K562 (cell line): ENCODE results near the gene CHIC2. TPM values are rescaled to one million over a fixed set of nuclear protein-coding genes. Genes with fewer than 3 reads are reported as not detected.

ENCODE experiments used
- ATAC-seq: fragments of 200-7000 bp; cut with Tn5 transposase; 3 replicates; pipeline ENCODE4 v1.9.1; 2020; ENCODE audit warnings: moderate library complexity
- BruUV-seq: library from RNA; stranded (reverse); fragments of 400-500 nt; replicated peaks from 2 replicates; lab custom pipeline; 2021; lab: Mats Ljungman, UMichigan
- CTCF ChIA-PET: fragments of 300-600 bp; formaldehyde crosslinking; extraction: SDS; loops from one replicate; lab custom pipeline; 2021; ENCODE audit warnings: low intra/inter-chr PET ratio; lab: Yijun Ruan, JAX
- POLR2A ChIA-PET: fragments of 300-600, 350-650 bp; sonication (Branson Sonifier 250); formaldehyde crosslinking; extraction: SDS; loops from one replicate; lab custom pipeline; 2021; ENCODE audit warnings: antibody characterized with exemption, inconsistent platforms; lab: Yijun Ruan, JAX
- DNase-seq, 4 experiments: peaks; one replicate each; pipeline versions ENCODE4 v3.0.0 to v3.0.0-alpha.2; 2011 to 2018; ENCODE audit warnings: low spot score in 3 of 4, mixed read lengths in 3 of 4; ENCODE audit errors: extremely low read depth in 1 of 4
- FAIRE-seq: peaks from 2 replicates; lab custom pipeline; 2011; peaks lifted over from hg19 to GRCh38; lab: Jason Lieb, UNC
- H2AFZ ChIP-seq: 2 replicates; pipeline ENCODE4 v1.6.0; 2011; ENCODE audit warnings: low read depth, low read length, control low read depth, inconsistent platforms
- H3K27ac ChIP-seq: fragments of 200-600 bp; 3 replicates; pipeline ENCODE4 v1.8.0; 2011; ENCODE audit warnings: low read depth, mild to moderate bottlenecking, control low read depth, inconsistent platforms, low read length, moderate library complexity, mixed read lengths; ENCODE audit errors: extremely low read depth
- H3K27me3 ChIP-seq, 2 experiments: fragments of 300-600 bp in 1 of 2; 2 replicates in 1 of 2; 3 replicates in 1 of 2; pipeline versions ENCODE4 v1.6.0 to v1.8.0; 2011; ENCODE audit warnings: inconsistent platforms in 2 of 2, low read length in 2 of 2, mild to moderate bottlenecking in 1 of 2, mixed read lengths in 1 of 2, moderate library complexity in 1 of 2; ENCODE audit not compliant: control insufficient read depth in 2 of 2, insufficient read depth in 2 of 2
- H3K36me3 ChIP-seq: fragments of 300-600 bp; 3 replicates; pipeline ENCODE4 v1.8.0; 2011; ENCODE audit warnings: mild to moderate bottlenecking, low read length, inconsistent platforms; ENCODE audit not compliant: control insufficient read depth, insufficient read depth
- H3K4me1 ChIP-seq, 2 experiments: fragments of 200-600 bp in 1 of 2; replicated peaks in 1 of 2; 2 replicates in 1 of 2; 3 replicates in 1 of 2; pipeline versions ENCODE4 v1.5.1 to v1.8.0; 2011; ENCODE audit warnings: inconsistent platforms in 2 of 2, low read length in 2 of 2, mild to moderate bottlenecking in 1 of 2, mixed read lengths in 1 of 2, moderate library complexity in 1 of 2; ENCODE audit not compliant: control insufficient read depth in 2 of 2, insufficient read depth in 2 of 2
- H3K4me2 ChIP-seq: 2 replicates; pipeline ENCODE4 v1.6.1; 2011; ENCODE audit warnings: low read length, control low read depth, inconsistent platforms, mixed read lengths; ENCODE audit not compliant: insufficient read depth
- H3K4me3 ChIP-seq: fragments of 200-600 bp; sonication (generic), shearing (Covaris generic); 2 replicates; pipeline ENCODE4 v1.5.1; 2016; ENCODE audit warnings: control low read depth, inconsistent platforms
- H3K79me2 ChIP-seq: fragments of 200-600 bp; 3 replicates; pipeline ENCODE4 v1.8.0; 2011; ENCODE audit warnings: low read length, inconsistent platforms; ENCODE audit not compliant: control insufficient read depth, insufficient read depth
- H3K9ac ChIP-seq, 2 experiments: 2 replicates each; pipeline versions ENCODE4 v1.6.0 to v1.6.1; 2011; ENCODE audit warnings: low read depth in 2 of 2, low read length in 2 of 2, control low read depth in 1 of 2, inconsistent platforms in 1 of 2, mild to moderate bottlenecking in 1 of 2, mixed read lengths in 1 of 2; ENCODE audit not compliant: insufficient read depth in 1 of 2
- H3K9me1 ChIP-seq: one replicate; pipeline ENCODE4 v1.6.0; 2011; ENCODE audit warnings: inconsistent platforms, mild to moderate bottlenecking, low read length, moderate library complexity; ENCODE audit not compliant: control insufficient read depth, insufficient read depth
- H3K9me3 ChIP-seq: replicated peaks from 2 replicates; pipeline ENCODE4 v1.5.1; 2011; ENCODE audit warnings: low read depth, low read length, inconsistent platforms; ENCODE audit not compliant: control insufficient read depth, insufficient read depth
- H4K20me1 ChIP-seq: replicated peaks from 2 replicates; pipeline ENCODE4 v1.6.1; 2011; ENCODE audit warnings: low read length, inconsistent platforms, mixed read lengths; ENCODE audit not compliant: control insufficient read depth, insufficient read depth
- BACH1 ChIP-seq: fragments of 200-800 bp; sonication (Bioruptor generic); IDR thresholded peaks from 2 replicates; pipeline ENCODE4 v1.6.1; 2016; ENCODE audit warnings: missing genetic modification characterization, missing compliant biosample characterization
- BRD4 ChIP-seq: fragments of 200-600 bp; sonication (generic); IDR thresholded peaks from 2 replicates; pipeline ENCODE4 v1.6.1; 2017; ENCODE audit warnings: inconsistent platforms
- ELK1 ChIP-seq: sonication (generic); formaldehyde crosslinking; IDR thresholded peaks from 2 replicates; pipeline ENCODE4 v1.8.1; 2022; ENCODE audit warnings: missing genetic modification reagents
- GATAD2A ChIP-seq: fragments of 450-650 bp; IDR thresholded peaks from 2 replicates; pipeline ENCODE4 v1.6.1; 2017
- HDAC3 ChIP-seq: fragments of 450-650 bp; IDR thresholded peaks from 2 replicates; pipeline ENCODE4 v1.6.1; 2018; ENCODE audit warnings: borderline replicate concordance, mild to moderate bottlenecking, moderate library complexity; ENCODE audit not compliant: partially characterized antibody
- TBL1XR1 ChIP-seq, 2 experiments: IDR thresholded peaks; 2 replicates each; pipeline ENCODE4 v1.6.1; 2012; ENCODE audit warnings: improper control_type of control experiment in 2 of 2, low read length in 2 of 2, mild to moderate bottlenecking in 1 of 2
- THRA ChIP-seq: fragments of 450-650 bp; IDR thresholded peaks from 2 replicates; pipeline ENCODE4 v1.6.1; 2017; ENCODE audit warnings: mild to moderate bottlenecking, moderate library complexity
- YY1 ChIP-seq, 3 experiments: IDR thresholded peaks; 2 replicates each; pipeline ENCODE4 v1.6.1; 2011; ENCODE audit warnings: low read length in 2 of 3, mild to moderate bottlenecking in 2 of 3, moderate library complexity in 2 of 3, borderline replicate concordance in 1 of 3, control low read depth in 1 of 3, low read depth in 1 of 3; ENCODE audit not compliant: insufficient read depth in 3 of 3, insufficient replicate concordance in 2 of 3, control insufficient read depth in 1 of 3, insufficient read length in 1 of 3; ENCODE audit errors: extremely low read depth in 1 of 3
- ZBTB1 ChIP-seq: sonication (generic); formaldehyde crosslinking; IDR thresholded peaks from 2 replicates; pipeline ENCODE4 v1.8.1; 2023; ENCODE audit warnings: missing genetic modification reagents, low read depth, mild to moderate bottlenecking, borderline replicate concordance
- ZNF143 ChIP-seq: sonication (generic); formaldehyde crosslinking; IDR thresholded peaks from 2 replicates; pipeline ENCODE4 v1.9.0; 2022; ENCODE audit warnings: mild to moderate bottlenecking, missing genetic modification reagents
- ZNF274 ChIP-seq: IDR thresholded peaks from 2 replicates; pipeline ENCODE4 v1.6.1; 2011; ENCODE audit warnings: low read depth, mild to moderate bottlenecking, low read length, moderate library complexity, borderline replicate concordance
- ZNF507 ChIP-seq: conservative IDR thresholded peaks from 2 replicates; pipeline ENCODE4 v1.6.1; 2017; ENCODE audit warnings: missing genetic modification characterization, missing compliant biosample characterization
- WGBS: fragments of 100-300 bp; shearing (Covaris generic); methylation state at CpG from one replicate; pipeline ENCODE4 v1.1.6; 2016; ENCODE audit warnings: low coverage, mixed read lengths; ENCODE audit not compliant: insufficient coverage; ENCODE audit errors: missing lambda C conversion rate; 5-methylcytosine and 5-hydroxymethylcytosine counted together
- in situ Hi-C: fragments of 300-500 bp; cut with MboI; formaldehyde crosslinking; loops from 4 replicates; pipeline ENCODE4 v1.15.0; 2018; ENCODE audit warnings: inconsistent platforms, mixed read lengths
- intact Hi-C: fragments of 100-400 bp; cut with micrococcal nuclease; formaldehyde crosslinking; loops from 2 replicates; pipeline ENCODE4 v1.14.2; 2022
- polyA plus RNA-seq, 8 experiments: library from polyadenylated mRNA; depleted of rRNA in 4 of 8; stranded (reverse) in 5 of 8; unstranded in 3 of 8; fragments of >200 nt; fragmentation: Nextera tagmentation in 2 of 8; fragmentation: Illumina TruSeq in 1 of 8; extraction: Ambion mirVana in 2 of 8; extraction: Trizol in 1 of 8; gene quantifications; 2 replicates each; pipeline versions ENCODE4 v1.2.1 to v1.2.3, GENCODE V29; 2011 to 2014; ENCODE audit warnings: inconsistent platforms in 1 of 8, missing spikeins in 1 of 8
- total RNA-seq, 7 experiments: library from RNA; depleted of rRNA in 6 of 7; stranded (reverse); fragments of >200 nt in 6 of 7; fragmentation: Illumina TruSeq in 2 of 7; extraction: Trizol in 2 of 7; gene quantifications; 2 replicates each; pipeline versions ENCODE4 v1.2.1 to v1.2.3, GENCODE V29; 2011 to 2021; ENCODE audit warnings: low replicate concordance in 1 of 7

The CHIC2 gene
- total and polyA plus RNA-seq, 9 of the 15 experiments (the other 6 are each of a cell fraction or from before 2014, with no cell fraction given), result 0.89 to 25.1 (median 12.1) TPM

DNA sequence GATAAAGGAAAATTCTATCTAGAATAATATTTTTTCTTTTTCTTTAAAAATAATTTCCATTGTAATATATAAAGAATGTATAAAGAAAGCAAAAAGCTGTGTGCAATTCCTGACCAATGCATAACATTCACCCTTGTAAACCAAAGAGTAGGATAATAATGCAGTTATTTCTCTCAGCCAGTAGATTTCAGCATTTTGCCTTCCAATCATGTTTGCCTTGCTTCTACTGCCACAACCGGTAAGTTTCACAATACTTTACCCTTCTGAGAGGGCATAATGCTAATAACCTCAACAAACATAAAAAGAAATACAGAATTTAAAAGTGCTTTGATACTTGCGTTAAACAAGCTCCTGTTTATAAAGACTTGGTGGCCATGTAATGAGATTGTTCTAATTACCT, 59.9 kb downstream of the CHIC2 start:
- 89% methylated on average over 2 of the region's 2 CpGs for WGBS
- H3K4me1 ChIP-seq, result no peaks in the 10 kb centered on the region
- ATAC-seq (no peak), FAIRE-seq (no peak), DNase-seq (no peak)
- H3K27me3 ChIP-seq, result no peaks in the 10 kb centered on the region
- POLR2A ChIA-PET, result interaction anchor here (0.7 kb wide), 1 partner anchor 17 kb away, joined by 3 read pairs; no protein-coding TSS in a partner anchor
- no peaks in the 10 kb centered on the region for H3K9me3 ChIP-seq
- no peak overlapping the region for H3K4me2 ChIP-seq
- H3K9me1 ChIP-seq, result no peaks in the 10 kb centered on the region
- CTCF ChIA-PET, result no interaction called here
- H3K79me2 ChIP-seq, result no peaks in the 10 kb centered on the region
- no peak overlapping the region for H3K4me3 ChIP-seq
- no peak overlapping the region for H3K27ac ChIP-seq
- no TSS peak for BruUV-seq
- no peak overlapping the region for H3K9ac ChIP-seq
- no peak overlapping the region for H2AFZ ChIP-seq
- no peaks in the 10 kb centered on the region for H4K20me1 ChIP-seq
- H3K36me3 ChIP-seq, result no peaks in the 10 kb centered on the region
- TF ChIP-seq ZNF143 (CRISPR knock-in tag) (no peak), ELK1 (CRISPR knock-in tag) (no peak), THRA (no peak), ZNF274 (no peak), ZBTB1 (CRISPR knock-in tag) (no peak), BACH1 (tag) (no peak), TBL1XR1 (IDR thresholded peaks at IDR 0.05; ENCODE audit: low read length in 2 of 2) (no peak), HDAC3 (no peak), ZNF507 (tag) (no peak), GATAD2A (no peak), YY1 (IDR thresholded peaks at IDR 0.05; ENCODE audit: borderline replicate concordance in 1 of 3, control insufficient read depth in 1 of 3, extremely low read depth in 1 of 3, insufficient read depth in 3 of 3, insufficient read length in 1 of 3, insufficient replicate concordance in 2 of 3, low read depth in 1 of 3, low read length in 2 of 3) (no peak), BRD4 (no peak)
- in situ Hi-C loops, result no loop called here
- intact Hi-C loops, result no loop called here
